ENCODE measurements around the gene KLRD1.

- TF ChIP-seq FOXJ3 (CRISPR knock-in tag; IDR thresholded peaks at IDR 0.05), result no peak
- TF ChIP-seq POLR2AphosphoS5 (IDR thresholded peaks at IDR 0.05; ENCODE audit: low read depth, low read length), result no peak
- TF ChIP-seq SIN3A (IDR thresholded peaks at IDR 0.05; ENCODE audit: borderline replicate concordance, low read depth, low read length), result no peak
- TF ChIP-seq SMC3 (IDR thresholded peaks at IDR 0.05; ENCODE audit: low read depth, low read length), result no peak
- no peak for TF ChIP-seq EP300 (IDR thresholded peaks at IDR 0.05; ENCODE audit: borderline replicate concordance in 1 of 2, low read depth in 1 of 2, low read length in 1 of 2)
- TF ChIP-seq, protein P1, sequence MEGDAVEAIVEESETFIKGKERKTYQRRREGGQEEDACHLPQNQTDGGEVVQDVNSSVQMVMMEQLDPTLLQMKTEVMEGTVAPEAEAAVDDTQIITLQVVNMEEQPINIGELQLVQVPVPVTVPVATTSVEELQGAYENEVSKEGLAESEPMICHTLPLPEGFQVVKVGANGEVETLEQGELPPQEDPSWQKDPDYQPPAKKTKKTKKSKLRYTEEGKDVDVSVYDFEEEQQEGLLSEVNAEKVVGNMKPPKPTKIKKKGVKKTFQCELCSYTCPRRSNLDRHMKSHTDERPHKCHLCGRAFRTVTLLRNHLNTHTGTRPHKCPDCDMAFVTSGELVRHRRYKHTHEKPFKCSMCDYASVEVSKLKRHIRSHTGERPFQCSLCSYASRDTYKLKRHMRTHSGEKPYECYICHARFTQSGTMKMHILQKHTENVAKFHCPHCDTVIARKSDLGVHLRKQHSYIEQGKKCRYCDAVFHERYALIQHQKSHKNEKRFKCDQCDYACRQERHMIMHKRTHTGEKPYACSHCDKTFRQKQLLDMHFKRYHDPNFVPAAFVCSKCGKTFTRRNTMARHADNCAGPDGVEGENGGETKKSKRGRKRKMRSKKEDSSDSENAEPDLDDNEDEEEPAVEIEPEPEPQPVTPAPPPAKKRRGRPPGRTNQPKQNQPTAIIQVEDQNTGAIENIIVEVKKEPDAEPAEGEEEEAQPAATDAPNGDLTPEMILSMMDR (IDR thresholded peaks at IDR 0.05), result no peak
- no peak for TF ChIP-seq GABPA (IDR thresholded peaks at IDR 0.05; ENCODE audit: low read depth)
- no peak for TF ChIP-seq EZH2phosphoT487 (IDR thresholded peaks at IDR 0.05; ENCODE audit: borderline replicate concordance, low read depth)
- TF ChIP-seq TAF1 (IDR thresholded peaks at IDR 0.05; ENCODE audit: borderline replicate concordance, low read depth, low read length), result no peak
Observed at GRCh38 chr12:10268037-10268436, 39.6 kb upstream of the KLRD1 start.
